Measurements from ENCODE around the gene PRDM7.

GRCh38 chr16:90053902-90054500 lies 23.1 kb downstream of the PRDM7 start:
- TF ChIP-seq FOXA3 (CRISPR knock-in tag; conservative IDR thresholded peaks at IDR 0.05 in 1 of 2, IDR thresholded peaks at IDR 0.05 in 1 of 2): no peak
- TF ChIP-seq U2AF1 (optimal IDR thresholded peaks at IDR 0.05; ENCODE audit: low read depth, low read length): no peak
- no peak for TF ChIP-seq TCF7L2 (IDR thresholded peaks at IDR 0.05; ENCODE audit: low read depth, low read length)
- no peak for TF ChIP-seq MAFK (IDR thresholded peaks at IDR 0.05; ENCODE audit: low read length)
- TF ChIP-seq, protein P1, sequence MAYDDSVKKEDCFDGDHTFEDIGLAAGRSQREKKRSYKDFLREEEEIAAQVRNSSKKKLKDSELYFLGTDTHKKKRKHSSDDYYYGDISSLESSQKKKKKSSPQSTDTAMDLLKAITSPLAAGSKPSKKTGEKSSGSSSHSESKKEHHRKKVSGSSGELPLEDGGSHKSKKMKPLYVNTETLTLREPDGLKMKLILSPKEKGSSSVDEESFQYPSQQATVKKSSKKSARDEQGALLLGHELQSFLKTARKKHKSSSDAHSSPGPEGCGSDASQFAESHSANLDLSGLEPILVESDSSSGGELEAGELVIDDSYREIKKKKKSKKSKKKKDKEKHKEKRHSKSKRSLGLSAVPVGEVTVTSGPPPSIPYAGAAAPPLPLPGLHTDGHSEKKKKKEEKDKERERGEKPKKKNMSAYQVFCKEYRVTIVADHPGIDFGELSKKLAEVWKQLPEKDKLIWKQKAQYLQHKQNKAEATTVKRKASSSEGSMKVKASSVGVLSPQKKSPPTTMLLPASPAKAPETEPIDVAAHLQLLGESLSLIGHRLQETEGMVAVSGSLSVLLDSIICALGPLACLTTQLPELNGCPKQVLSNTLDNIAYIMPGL (CRISPR knock-in tag; IDR thresholded peaks at IDR 0.05): no peak

Measured in K562 (cell line).